T-cell (primary cell): ENCODE measurements around the gene PAK1. TPM values are rescaled to one million over a fixed set of nuclear protein-coding genes. Genes with fewer than 3 reads are reported as not detected.

Source experiments
- ATAC-seq, 4 experiments: fragments of 200-7000 bp in 3 of 4; fragments of 150-1000 bp in 1 of 4; cut with Tn5 transposase; replicated peaks in 1 of 4; 1 replicate in 3 of 4; 2 replicates in 1 of 4; pipeline ENCODE4 v1.10.0; 2021; ENCODE audit warnings: moderate library complexity in 3 of 4, mild to moderate bottlenecking in 2 of 4, moderate number of reproducible peaks in 1 of 4
- CTCF ChIA-PET, 2 donors: fragments of 300-600 bp; sonication (Branson Sonifier 250); formaldehyde crosslinking; loops; one replicate each; lab custom pipeline; 2022; ENCODE audit warnings: antibody characterized with exemption in 2 of 2; lab: Charles Lee
- POLR2A ChIA-PET, 2 donors: fragments of 300-600 bp; sonication (Branson Sonifier 250); formaldehyde crosslinking; loops; one replicate each; lab custom pipeline; 2022; ENCODE audit warnings: antibody characterized with exemption in 2 of 2; lab: Charles Lee
- DNase-seq, 35 experiments: peaks; one replicate each; pipeline versions ENCODE4 v3.0.0 to v3.0.0-alpha.2; 2013 to 2023
- H3K27ac ChIP-seq: one replicate; pipeline ENCODE4 v1.5.1; 2013; ENCODE audit warnings: low read length
- H3K27me3 ChIP-seq, 2 experiments: replicated peaks in 1 of 2; 1 replicate in 1 of 2; 2 replicates in 1 of 2; pipeline versions ENCODE4 v1.6.1 to v1.7.0; 2013; ENCODE audit warnings: low read length in 1 of 2, mixed read lengths in 1 of 2; ENCODE audit not compliant: control insufficient read depth in 2 of 2, insufficient read depth in 2 of 2; ENCODE audit errors: extremely low read depth in 1 of 2
- H3K36me3 ChIP-seq, 2 donors: 1 replicate in 1 of 2; 2 replicates in 1 of 2; pipeline versions ENCODE4 v1.6.1 to v1.7.0; 2013; ENCODE audit warnings: low read length in 1 of 2; ENCODE audit not compliant: control insufficient read depth in 2 of 2, insufficient read depth in 1 of 2; ENCODE audit errors: extremely low read depth in 1 of 2
- H3K4me1 ChIP-seq, 2 experiments: 1 replicate in 1 of 2; 2 replicates in 1 of 2; pipeline versions ENCODE4 v1.6.1 to v1.7.0; 2013; ENCODE audit warnings: low read length in 2 of 2, mixed read lengths in 1 of 2; ENCODE audit not compliant: insufficient read depth in 2 of 2, control insufficient read depth in 1 of 2; ENCODE audit errors: extremely low read depth in 1 of 2
- H3K4me3 ChIP-seq, 2 donors: 1 replicate in 1 of 2; 2 replicates in 1 of 2; pipeline versions ENCODE4 v1.5.1 to v1.7.0; 2013; ENCODE audit warnings: mild to moderate bottlenecking in 2 of 2, low read length in 1 of 2, moderate library complexity in 1 of 2; ENCODE audit not compliant: control insufficient read depth in 1 of 2; ENCODE audit errors: extremely low read depth in 1 of 2
- H3K9me3 ChIP-seq: 2 replicates; pipeline ENCODE4 v1.7.0; 2013
- H3K27ac Mint-ChIP-seq, 2 donors: one replicate each; pipeline ENCODE4 v1.8.0; 2020 to 2021; ENCODE audit warnings: mild to moderate bottlenecking in 2 of 2, mixed read lengths in 2 of 2
- H3K27me3 Mint-ChIP-seq, 2 donors: one replicate each; pipeline ENCODE4 v1.8.0; 2021 to 2022; ENCODE audit warnings: mixed read lengths in 2 of 2
- H3K36me3 Mint-ChIP-seq: one replicate; pipeline ENCODE4 v1.8.0; 2021; ENCODE audit warnings: mixed read lengths
- H3K4me1 Mint-ChIP-seq, 3 donors: one replicate each; pipeline ENCODE4 v1.8.0; 2020 to 2022; ENCODE audit warnings: mixed read lengths in 3 of 3, mild to moderate bottlenecking in 1 of 3
- H3K4me3 Mint-ChIP-seq, 3 donors: one replicate each; pipeline ENCODE4 v1.8.0; 2020 to 2022; ENCODE audit warnings: mild to moderate bottlenecking in 3 of 3, mixed read lengths in 3 of 3, moderate library complexity in 3 of 3
- H3K9me3 Mint-ChIP-seq, 3 donors: one replicate each; pipeline ENCODE4 v1.8.0; 2020 to 2022; ENCODE audit warnings: mixed read lengths in 3 of 3
- WGBS: methylation state at CpG from one replicate; pipeline ENCODE4 v1.1.5; 2013; ENCODE audit warnings: missing lambda C conversion rate; ENCODE audit not compliant: insufficient coverage; 5-methylcytosine and 5-hydroxymethylcytosine counted together
- total RNA-seq, 35 experiments: library from RNA in 6 of 35; stranded (reverse) in 6 of 35; fragments of 120-200 nt in 1 of 35; gene quantifications; one replicate each; pipeline versions ENCODE4 v1.2.1 to v1.2.4 and lab custom pipeline; 2013 to 2026

Gene PAK1
- total RNA-seq, 5 donors from 2014 or later (not counting 1 experiment from before 2014, with no cell fraction given) = 15.9 to 28.0 (median 18.7) TPM

DNA sequence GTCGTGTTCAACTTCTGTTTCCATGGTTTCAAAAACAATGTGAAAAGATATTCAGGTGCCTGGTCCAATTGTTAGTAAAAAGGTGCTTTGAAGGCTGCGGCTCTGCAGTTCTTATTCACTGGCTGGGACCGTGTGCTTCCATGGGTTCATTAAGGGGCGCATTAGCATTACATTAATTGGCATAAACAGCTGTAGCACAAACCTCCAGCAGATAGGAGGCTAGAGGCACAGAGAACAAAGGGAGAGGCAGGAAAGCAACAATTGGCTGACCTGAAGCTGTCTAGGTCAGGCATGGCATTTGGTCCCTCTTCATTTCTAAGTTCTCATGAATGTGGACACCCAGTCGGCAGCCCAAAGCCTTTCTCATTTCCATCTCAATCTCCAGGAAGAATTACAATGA lies 16.6 kb downstream of the PAK1 start:
- H3K4me3 Mint-ChIP-seq = no peak overlapping the region
- no peaks in the 10 kb centered on the region for H3K9me3 Mint-ChIP-seq
- ATAC-seq (no peak), DNase-seq (no peak)
- no peaks in the 10 kb centered on the region for H3K27me3 ChIP-seq
- H3K36me3 Mint-ChIP-seq = no peaks in the 10 kb centered on the region
- H3K4me1 ChIP-seq = no peaks in the 10 kb centered on the region
- no peaks in the 10 kb centered on the region for H3K36me3 ChIP-seq
- WGBS = 79% methylated on average over 2 of the region's 5 CpGs
- peaks cover 0 to 7% (median 0%) of the 10 kb centered on the region in 3 donors for H3K4me1 Mint-ChIP-seq
- H3K27me3 Mint-ChIP-seq = peaks cover 8 to 9% of the 10 kb centered on the region in 2 donors
- H3K27ac ChIP-seq = no peak overlapping the region
- ChIA-PET CTCF (interaction anchor here in 1 of 2 donors (1.1 kb wide), 1 partner anchor 122 kb away, joined by 3 read pairs; no protein-coding TSS in a partner anchor), POLR2A (no interaction called here)
- no peaks in the 10 kb centered on the region for H3K9me3 ChIP-seq
- H3K4me3 ChIP-seq = no peak overlapping the region
- H3K27ac Mint-ChIP-seq = no peak overlapping the region

DNA sequence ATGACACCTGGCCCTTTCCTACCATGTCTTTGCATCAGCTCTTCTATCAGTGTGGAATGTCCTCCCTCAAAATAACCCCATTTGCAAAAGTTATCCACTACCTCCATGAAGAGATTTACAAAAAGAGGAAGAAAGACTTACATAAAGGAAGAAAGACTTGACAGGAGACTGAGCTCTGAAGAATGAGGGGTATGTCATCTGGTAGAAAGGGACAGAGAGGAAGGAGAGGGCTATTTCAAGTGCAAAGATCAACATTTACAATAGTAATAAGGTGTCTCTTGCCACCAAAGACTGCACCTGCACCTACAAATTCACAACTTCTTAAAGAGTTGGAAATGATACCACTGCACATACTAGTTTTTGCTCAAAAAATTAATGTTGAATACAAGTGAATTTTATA lies 18.2 kb downstream of the PAK1 start:
- DNase-seq = no peak
- Mint-ChIP-seq H3K4me1 (peaks cover 0 to 7% (median 0%) of the 10 kb centered on the region in 3 donors), H3K4me3 (no peak overlapping the region), H3K27ac (no peak overlapping the region), H3K9me3 (no peaks in the 10 kb centered on the region), H3K27me3 (peaks cover 8 to 9% of the 10 kb centered on the region in 2 donors), H3K36me3 (no peaks in the 10 kb centered on the region)
- no peak for ATAC-seq
- Histone ChIP-seq H3K4me3 (no peak overlapping the region), H3K4me1 (peaks cover 0 to under 1% of the 10 kb centered on the region in 2 experiments), H3K27me3 (no peaks in the 10 kb centered on the region), H3K36me3 (no peaks in the 10 kb centered on the region), H3K27ac (no peak overlapping the region), H3K9me3 (no peaks in the 10 kb centered on the region)
- CTCF ChIA-PET = no interaction called here
- POLR2A ChIA-PET = no interaction called here

DNA sequence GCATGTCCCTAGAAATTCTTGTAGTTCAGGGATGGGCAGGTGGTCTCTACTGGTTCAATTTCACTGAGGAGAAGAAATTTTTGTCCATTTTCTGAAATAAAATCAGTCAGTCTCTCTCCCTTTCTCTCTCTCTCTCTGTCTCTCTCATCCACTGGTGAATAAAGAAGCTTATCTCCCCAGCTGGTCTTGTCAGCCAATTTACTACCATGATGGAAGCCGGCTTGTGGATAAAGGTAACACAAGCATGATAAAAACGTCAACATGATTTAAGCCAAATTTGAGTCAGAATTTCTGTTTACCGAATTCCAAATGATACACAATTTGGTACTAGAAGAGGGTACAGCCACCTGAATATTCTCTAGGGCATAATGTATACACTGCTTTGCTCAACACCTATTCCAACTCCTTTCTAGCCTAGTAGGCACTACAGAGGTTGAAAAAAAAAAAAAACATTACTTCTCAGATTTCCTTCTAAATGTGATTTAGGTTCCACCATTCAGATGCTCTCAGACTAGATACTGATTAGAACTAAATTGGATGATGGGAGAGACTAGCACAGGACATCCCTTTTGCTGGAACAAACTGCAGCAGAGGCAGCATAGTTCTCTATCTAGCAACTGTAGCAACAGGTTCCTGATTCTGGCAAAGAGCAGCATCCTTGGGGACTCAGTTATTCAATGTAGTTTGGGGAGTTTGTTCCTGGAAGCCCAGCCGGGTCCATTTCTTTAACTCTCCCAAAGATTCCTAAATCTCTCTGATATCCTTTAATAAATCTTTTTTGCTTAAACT lies 18.8 kb downstream of the PAK1 start:
- CTCF ChIA-PET = no interaction called here
- Histone ChIP-seq H3K9me3 (no peaks in the 10 kb centered on the region), H3K27ac (no peak overlapping the region), H3K36me3 (no peaks in the 10 kb centered on the region), H3K4me1 (peaks cover 0 to 4% of the 10 kb centered on the region in 2 experiments), H3K27me3 (no peaks in the 10 kb centered on the region), H3K4me3 (no peak overlapping the region)
- DNase-seq = no peak
- no peak for ATAC-seq
- Mint-ChIP-seq H3K4me3 (no peak overlapping the region), H3K36me3 (no peaks in the 10 kb centered on the region), H3K9me3 (no peaks in the 10 kb centered on the region), H3K27ac (no peak overlapping the region), H3K27me3 (peaks cover 8 to 9% of the 10 kb centered on the region in 2 donors), H3K4me1 (peaks cover 0 to 7% (median 3%) of the 10 kb centered on the region in 3 donors)
- WGBS = 94% methylated on average over 3 of the region's 4 CpGs
- POLR2A ChIA-PET = interaction anchor here in 1 of 2 donors (0.5 kb wide), 1 partner anchor 137 kb away, joined by 3 read pairs; no protein-coding TSS in a partner anchor

DNA sequence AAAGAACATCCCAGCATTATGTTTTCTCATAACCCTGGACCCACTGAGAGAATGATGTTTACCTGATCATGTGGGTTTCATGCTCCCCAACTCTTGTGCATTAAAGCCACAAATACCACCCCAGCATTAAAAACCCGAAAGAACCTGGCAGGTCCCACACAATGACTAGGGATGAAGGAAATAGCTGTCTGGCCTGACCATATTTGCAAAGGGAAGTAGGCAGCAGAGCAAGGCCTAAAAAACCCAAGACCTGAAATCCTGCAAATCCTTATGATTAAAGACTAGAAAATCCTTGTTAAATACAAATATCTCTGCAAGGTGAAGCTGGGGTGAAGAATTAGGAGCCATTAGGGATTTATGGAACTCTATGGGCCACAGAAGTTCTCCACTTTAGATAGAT lies 23.7 kb downstream of the PAK1 start:
- peaks cover 0 to 21% of the 10 kb centered on the region in 2 experiments for H3K4me1 ChIP-seq
- ChIA-PET POLR2A (no interaction called here), CTCF (interaction anchor here (0.6 kb wide), 2 partner anchors 125 to 609 kb away, joined by 4 read pairs; no protein-coding TSS in a partner anchor)
- no peaks in the 10 kb centered on the region for H3K9me3 ChIP-seq
- no peak overlapping the region for H3K4me3 Mint-ChIP-seq
- H3K9me3 Mint-ChIP-seq = no peaks in the 10 kb centered on the region
- peaks cover 3 to 4% of the 10 kb centered on the region in 2 donors for H3K27me3 Mint-ChIP-seq
- WGBS = no CpG with 5 or more reads among the region's 1 CpG
- H3K36me3 ChIP-seq = no peaks in the 10 kb centered on the region
- H3K27ac Mint-ChIP-seq = no peak overlapping the region
- peaks cover 15 to 32% (median 32%) of the 10 kb centered on the region in 3 donors for H3K4me1 Mint-ChIP-seq
- ATAC-seq (no peak), DNase-seq (no peak)
- no peak overlapping the region for H3K27ac ChIP-seq
- no peaks in the 10 kb centered on the region for H3K36me3 Mint-ChIP-seq
- H3K4me3 ChIP-seq = no peak overlapping the region
- no peaks in the 10 kb centered on the region for H3K27me3 ChIP-seq

DNA sequence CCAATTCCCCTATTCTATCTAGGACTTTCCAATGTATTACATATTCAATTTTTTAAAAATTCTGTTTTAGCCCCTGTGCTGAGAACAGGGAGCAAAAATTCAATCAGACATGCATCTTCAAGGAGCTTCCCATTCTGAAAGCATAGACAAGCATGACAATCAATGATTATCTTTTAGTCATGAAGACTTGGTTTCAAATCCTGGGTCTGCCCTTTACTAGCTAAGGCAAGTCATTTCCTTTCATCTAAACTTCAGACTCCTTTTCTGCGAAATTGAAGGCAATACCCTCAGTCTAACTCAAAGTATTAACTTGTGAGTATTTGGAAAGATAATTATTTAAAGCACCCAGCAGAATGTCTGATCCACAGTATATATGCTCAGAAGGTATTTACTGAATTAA lies 24.1 kb downstream of the PAK1 start:
- CTCF ChIA-PET = interaction anchor here (0.6 to 0.7 kb wide), 4 partner anchors 23 to 608 kb away, joined by 4 read pairs; no protein-coding TSS in a partner anchor
- DNase-seq = no peak
- WGBS = no CpG with 5 or more reads among the region's 1 CpG
- H3K4me1 Mint-ChIP-seq = peaks cover 15 to 32% (median 32%) of the 10 kb centered on the region in 3 donors
- Histone ChIP-seq H3K4me3 (no peak overlapping the region), H3K4me1 (peaks cover 0 to 21% of the 10 kb centered on the region in 2 experiments), H3K27me3 (no peaks in the 10 kb centered on the region), H3K27ac (no peak overlapping the region), H3K36me3 (no peaks in the 10 kb centered on the region), H3K9me3 (no peaks in the 10 kb centered on the region)
- no peaks in the 10 kb centered on the region for H3K9me3 Mint-ChIP-seq
- H3K4me3 Mint-ChIP-seq = no peak overlapping the region
- no peaks in the 10 kb centered on the region for H3K36me3 Mint-ChIP-seq
- ATAC-seq = no peak
- peaks cover 0 to under 1% of the 10 kb centered on the region in 2 donors for H3K27me3 Mint-ChIP-seq
- POLR2A ChIA-PET = no interaction called here
- H3K27ac Mint-ChIP-seq = no peak overlapping the region

DNA sequence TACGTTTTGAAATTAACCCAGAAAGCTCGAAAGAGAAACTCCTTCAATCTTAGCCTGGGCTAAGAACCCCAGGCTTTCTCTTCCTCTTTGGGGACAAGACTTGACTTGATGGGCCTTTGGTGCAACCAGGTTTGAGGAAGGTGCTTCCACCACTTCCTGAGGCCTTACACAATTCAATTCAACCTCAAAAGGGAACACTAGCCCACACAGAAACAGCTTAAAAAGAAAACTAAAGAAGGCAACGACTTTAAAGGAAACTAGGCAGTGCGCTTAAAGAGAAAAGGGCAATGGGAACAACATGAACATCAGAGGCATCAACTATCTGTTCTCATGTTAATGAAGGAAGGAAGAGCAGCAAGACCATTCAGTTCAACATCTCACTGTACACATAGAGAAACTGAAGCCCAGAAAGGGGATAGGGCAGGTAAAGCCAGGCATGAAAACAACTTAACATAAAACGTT lies 24.8 kb downstream of the PAK1 start:
- H3K27ac ChIP-seq = no peak overlapping the region
- POLR2A ChIA-PET = interaction anchor here in 1 of 2 donors (0.6 kb wide), 1 partner anchor 16 kb away, joined by 3 read pairs; no protein-coding TSS in a partner anchor
- peak in 1 of 35 experiments; percentile 7 for DNase-seq

More for the DNA sequence above, 24.8 kb downstream of the PAK1 start:
- 50% methylated on average over 1 of the region's 5 CpGs for WGBS
- Mint-ChIP-seq H3K4me3 (peak overlapping the region in 1 of 3 donors; percentile 53), H3K27ac (peak overlapping the region; percentile 1 to 76), H3K4me1 (peaks cover 15 to 32% (median 32%) of the 10 kb centered on the region in 3 donors), H3K27me3 (no peaks in the 10 kb centered on the region), H3K36me3 (no peaks in the 10 kb centered on the region), H3K9me3 (no peaks in the 10 kb centered on the region)
- CTCF ChIA-PET = interaction anchor here (0.6 kb wide), 2 partner anchors 35 to 96 kb away, joined by 3 to 4 read pairs; no protein-coding TSS in a partner anchor
- ATAC-seq = peak in 1 of 4 experiments; percentile 35
- Histone ChIP-seq H3K27me3 (no peaks in the 10 kb centered on the region), H3K36me3 (no peaks in the 10 kb centered on the region), H3K4me3 (no peak overlapping the region), H3K4me1 (peaks cover 0 to 21% of the 10 kb centered on the region in 2 experiments), H3K9me3 (no peaks in the 10 kb centered on the region)
